Transverse colon (tissue), 4 donors: ENCODE measurements around the gene HS3ST3A1.

Experiments used
- CTCF ChIP-seq, 5 experiments: fragments of 200-600 bp in 3 of 5; fragments of 450-650 bp in 2 of 5; sonication (generic) in 3 of 5; IDR thresholded peaks; 1 replicate in 2 of 5; 2 replicates in 3 of 5; pipeline ENCODE4 v1.5.1; 2016 to 2017; ENCODE audit warnings: antibody characterized with exemption in 5 of 5, inconsistent platforms in 3 of 5, mild to moderate bottlenecking in 2 of 5, moderate library complexity in 1 of 5
- EP300 ChIP-seq: sonication (generic); formaldehyde crosslinking; IDR thresholded peaks from one replicate; pipeline ENCODE4 v1.6.1; 2017; ENCODE audit warnings: antibody characterized with exemption, low read depth
- POLR2A ChIP-seq: fragments of 450-650 bp; IDR thresholded peaks from one replicate; pipeline ENCODE4 v1.6.1; 2016; ENCODE audit warnings: antibody characterized with exemption, mild to moderate bottlenecking, moderate library complexity
- POLR2AphosphoS5 ChIP-seq, 3 donors: sonication (generic); formaldehyde crosslinking; IDR thresholded peaks; one replicate each; pipeline ENCODE4 v1.6.1; 2016; ENCODE audit warnings: antibody characterized with exemption in 3 of 3

GRCh38 chr17:13534946-13535345 is 66.8 kb downstream of the HS3ST3A1 start:
- TF ChIP-seq CTCF (IDR thresholded peaks at IDR 0.05) (no peak), POLR2A (no peak), POLR2AphosphoS5 (IDR thresholded peaks at IDR 0.05) (no peak), EP300 (no peak)
